NCI-H2227 (cell line): ENCODE measurements around the gene LMBR1L.
"Not testable (repeated sequence)": the region's sequence is repeated elsewhere in the genome, so short reads cannot be mapped to it uniquely, and the experiment has no call there.

ENCODE experiments used
- DNase-seq: peaks from one replicate; lab custom pipeline; 2025; ENCODE audit not compliant: unreplicated experiment; lab: John Stamatoyannopoulos, UW

The LMBR1L gene

GRCh38 chr12:49088150-49088931 lies 22.3 kb downstream of the LMBR1L start:
- DNase-seq, result peak; percentile 79

GRCh38 chr12:49086116-49086515 lies 24.5 kb downstream of the LMBR1L start:
- no peak for DNase-seq

GRCh38 chr12:49084438-49084837 lies 26.2 kb downstream of the LMBR1L start:
- no peak for DNase-seq

GRCh38 chr12:49079793-49080192 lies 30.9 kb downstream of the LMBR1L start:
- DNase-seq, result no peak

GRCh38 chr12:49070971-49071370 lies 39.7 kb downstream of the LMBR1L start:
- DNase-seq, result no peak

- peak; percentile 95 for DNase-seq
These were observed 40.9 kb downstream of the LMBR1L start, which contains the start of gene RHEBL1 for GRCh38 chr12:49069507-49070346. Gene RHEBL1 (minus strand): TSS chr12:49069979. CDS start chr12:49069785, 194 bp downstream.

- peak; percentile 25 for DNase-seq
These were observed 41.7 kb downstream of the LMBR1L start for GRCh38 chr12:49068879-49069506.

GRCh38 chr12:49066120-49066519 lies 44.5 kb downstream of the LMBR1L start:
- no peak for DNase-seq

- DNase-seq, result no peak
These were observed 45.9 kb downstream of the LMBR1L start for GRCh38 chr12:49064767-49065152.

GRCh38 chr12:49061916-49062315 lies 48.7 kb downstream of the LMBR1L start:
- DNase-seq, result not testable (repeated sequence)

GRCh38 chr12:49061157-49061650 lies 49.4 kb downstream of the LMBR1L start:
- no peak for DNase-seq

GRCh38 chr12:49060237-49061156 lies 50.1 kb downstream of the LMBR1L start, which contains the start of gene KMT2D:
Gene KMT2D (minus strand): TSS chr12:49060794. CDS start chr12:49055324, 5,470 bp downstream.
- DNase-seq, result peak; percentile 92

- no peak for DNase-seq
These were observed 51.1 kb downstream of the LMBR1L start for GRCh38 chr12:49059299-49060171.

GRCh38 chr12:49059045-49059298 lies 51.7 kb downstream of the LMBR1L start:
- no peak for DNase-seq

- no peak for DNase-seq
These were observed 52.1 kb downstream of the LMBR1L start for GRCh38 chr12:49058366-49059044.

GRCh38 chr12:49057888-49058287 lies 52.8 kb downstream of the LMBR1L start:
- DNase-seq, result no peak

GRCh38 chr12:49055978-49056754 lies 54.5 kb downstream of the LMBR1L start:
- peak; percentile 33 for DNase-seq

- no peak for DNase-seq
These were observed 55.6 kb downstream of the LMBR1L start for GRCh38 chr12:49055092-49055491.
